Measurements from ENCODE around the gene ST6GAL2.

The ST6GAL2 gene, protein sequence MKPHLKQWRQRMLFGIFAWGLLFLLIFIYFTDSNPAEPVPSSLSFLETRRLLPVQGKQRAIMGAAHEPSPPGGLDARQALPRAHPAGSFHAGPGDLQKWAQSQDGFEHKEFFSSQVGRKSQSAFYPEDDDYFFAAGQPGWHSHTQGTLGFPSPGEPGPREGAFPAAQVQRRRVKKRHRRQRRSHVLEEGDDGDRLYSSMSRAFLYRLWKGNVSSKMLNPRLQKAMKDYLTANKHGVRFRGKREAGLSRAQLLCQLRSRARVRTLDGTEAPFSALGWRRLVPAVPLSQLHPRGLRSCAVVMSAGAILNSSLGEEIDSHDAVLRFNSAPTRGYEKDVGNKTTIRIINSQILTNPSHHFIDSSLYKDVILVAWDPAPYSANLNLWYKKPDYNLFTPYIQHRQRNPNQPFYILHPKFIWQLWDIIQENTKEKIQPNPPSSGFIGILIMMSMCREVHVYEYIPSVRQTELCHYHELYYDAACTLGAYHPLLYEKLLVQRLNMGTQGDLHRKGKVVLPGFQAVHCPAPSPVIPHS

DNA sequence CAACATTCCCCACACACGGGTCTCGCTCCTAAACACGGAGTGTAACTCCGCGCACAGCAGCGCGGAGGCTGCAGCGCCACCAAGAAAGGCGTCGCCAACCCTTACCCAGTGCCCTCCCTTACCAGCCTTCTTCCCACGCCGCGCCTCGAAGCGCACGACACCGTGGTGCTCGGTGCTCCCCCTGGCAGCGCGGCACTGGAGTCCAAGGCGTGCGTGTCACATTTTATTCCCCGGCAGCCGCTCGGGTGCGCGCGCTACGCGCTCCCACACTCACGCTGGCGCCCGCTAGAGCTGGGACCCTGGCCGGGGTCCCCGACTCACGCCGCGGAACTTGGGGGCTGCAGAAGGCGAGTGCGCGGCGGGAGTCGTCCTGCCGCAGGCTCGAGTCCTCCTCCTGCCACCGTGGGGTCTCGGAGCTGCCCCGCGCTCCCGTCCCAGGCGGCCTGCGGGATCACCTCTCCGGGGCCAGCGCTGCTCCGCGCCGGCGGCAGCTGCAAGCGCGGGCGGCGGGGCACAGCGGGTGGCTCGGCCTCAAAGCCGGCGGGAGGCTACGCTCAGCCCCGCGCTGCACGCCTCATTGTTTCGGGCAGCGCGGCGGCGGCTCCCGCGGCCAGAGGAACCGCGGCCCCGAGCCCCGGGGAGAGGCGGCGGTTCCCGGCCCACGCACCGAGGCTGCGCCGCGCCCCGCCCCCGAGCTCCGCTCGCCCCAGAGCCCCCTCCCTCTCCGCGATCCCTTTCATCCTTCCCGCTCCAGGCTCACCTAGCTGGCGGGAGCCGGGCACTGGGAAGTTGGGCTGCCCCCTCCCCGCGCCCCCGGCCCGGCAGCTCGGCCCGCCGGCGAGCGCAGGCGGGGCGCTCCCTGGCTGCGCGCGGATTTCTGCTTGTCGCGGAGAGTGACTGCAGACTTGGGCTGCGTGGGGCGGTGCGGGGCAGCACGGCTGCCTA, at the start of gene ST6GAL2:
Gene ST6GAL2 (minus strand): TSS at position 197 of the 945 bp plus-strand sequence. CDS start 42,190 bp downstream, outside the sequence.
- DNase-seq (ENCODE audit: low spot score), result no peak

DNA sequence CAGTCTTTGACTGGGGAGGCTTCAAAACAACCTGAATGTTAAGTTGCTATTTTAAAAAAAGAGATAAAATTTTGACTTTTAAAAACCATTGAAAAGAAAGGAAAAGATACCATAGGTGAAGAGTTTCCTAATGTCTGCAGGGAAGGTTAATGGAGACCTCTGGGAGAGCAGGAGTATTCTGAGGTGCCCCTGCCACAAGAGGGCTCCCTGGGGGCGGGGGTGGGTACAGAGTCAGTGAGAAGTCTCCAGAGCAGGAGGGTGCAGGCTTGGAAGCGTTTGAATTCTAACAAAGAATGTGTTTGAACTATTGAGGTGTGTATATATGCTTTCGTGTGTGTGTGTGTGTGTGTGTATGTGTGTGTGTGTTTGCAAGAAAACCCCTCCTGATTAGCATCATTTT, 46.7 kb upstream of the ST6GAL2 start:
- no peak for DNase-seq (ENCODE audit: low spot score)

DNA sequence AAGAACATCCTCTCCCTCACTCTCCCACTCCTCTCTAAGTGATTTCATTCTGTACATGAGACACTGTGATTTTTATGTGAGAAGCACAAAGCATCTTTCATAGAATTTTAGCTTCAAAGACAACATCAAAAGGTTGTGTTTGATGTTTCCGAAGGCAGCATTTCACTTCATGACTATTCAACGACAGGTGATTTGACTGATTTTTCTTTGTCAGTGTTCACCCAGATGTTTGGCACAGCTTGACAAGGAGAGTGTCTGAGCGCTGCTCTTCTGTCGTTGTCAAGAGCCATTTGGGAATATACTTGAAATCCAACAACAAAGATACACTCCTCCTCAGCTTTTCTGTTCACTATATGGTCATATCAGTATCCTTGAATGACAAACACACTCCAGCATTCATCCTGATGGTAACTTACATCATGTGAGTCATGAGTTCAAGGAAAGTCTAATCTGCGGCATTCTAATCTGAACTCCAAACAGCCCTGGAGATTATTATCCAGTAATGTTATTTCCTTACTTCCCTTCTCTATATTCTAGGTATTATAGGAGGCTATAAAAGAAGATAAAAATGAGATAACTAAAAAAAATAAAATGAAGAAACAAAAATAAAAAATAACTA, 45.9 kb upstream of the ST6GAL2 start:
- no peak for DNase-seq (ENCODE audit: low spot score)

DNA sequence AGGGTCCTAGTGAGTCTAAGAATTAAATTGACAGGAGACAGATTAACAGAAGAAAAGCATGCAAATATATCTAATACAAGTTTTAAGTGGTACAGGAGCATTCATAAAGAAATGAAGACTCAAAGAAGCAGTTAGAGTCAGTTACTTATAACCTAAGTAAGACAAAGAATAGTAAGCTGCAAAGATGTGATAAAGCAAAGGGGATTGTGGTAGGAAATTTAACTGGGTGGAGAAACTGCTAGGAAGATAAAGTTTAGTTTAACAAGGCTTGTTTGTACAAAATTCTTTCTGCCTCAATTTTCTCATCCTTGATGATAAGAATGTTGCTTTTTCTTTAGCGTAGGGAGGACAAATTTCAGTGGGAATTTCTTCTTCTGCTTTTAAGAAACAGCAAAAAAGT, 35.5 kb upstream of the ST6GAL2 start:
- DNase-seq (ENCODE audit: low spot score), result no peak

DNA sequence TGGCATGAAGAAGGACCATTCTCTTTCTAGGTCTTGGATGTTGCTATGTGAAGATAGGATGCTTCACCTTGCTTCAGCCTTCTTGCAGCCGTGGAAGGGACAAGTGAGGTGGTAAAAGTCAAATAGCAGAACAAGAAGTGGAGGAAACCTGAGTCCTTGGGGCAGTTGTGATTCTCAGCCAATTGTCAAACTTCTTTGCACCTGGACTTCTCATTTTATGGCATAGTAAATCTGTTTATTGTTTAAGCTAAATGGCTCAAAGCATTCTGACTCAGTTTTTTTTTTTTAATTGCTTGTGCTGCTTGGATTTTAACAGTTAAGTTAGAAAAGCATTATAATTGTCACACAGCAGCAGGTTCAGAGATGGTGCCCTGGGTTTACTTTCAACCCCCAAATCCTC, 33.0 kb upstream of the ST6GAL2 start:
- DNase-seq (ENCODE audit: low spot score), result no peak

DNA sequence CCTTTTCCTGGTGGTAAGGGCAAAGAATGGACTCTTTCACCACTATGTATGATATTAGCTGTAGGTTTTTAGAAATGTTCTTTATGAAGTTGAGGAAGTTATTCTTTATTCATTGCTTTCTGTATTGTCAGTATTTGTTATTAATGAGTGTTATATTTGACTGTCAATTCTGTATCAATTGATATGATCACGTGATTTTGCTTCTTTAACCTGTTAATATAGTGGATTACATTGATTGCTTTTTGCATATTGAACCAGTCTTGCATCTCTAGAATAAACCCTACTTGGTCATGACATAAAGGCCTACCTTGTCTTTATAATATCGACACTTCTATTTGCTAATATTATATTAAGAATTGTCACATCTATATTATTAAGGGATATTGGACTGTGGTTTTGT, 18.3 kb upstream of the ST6GAL2 start:
- no peak for DNase-seq (ENCODE audit: low spot score)

DNA sequence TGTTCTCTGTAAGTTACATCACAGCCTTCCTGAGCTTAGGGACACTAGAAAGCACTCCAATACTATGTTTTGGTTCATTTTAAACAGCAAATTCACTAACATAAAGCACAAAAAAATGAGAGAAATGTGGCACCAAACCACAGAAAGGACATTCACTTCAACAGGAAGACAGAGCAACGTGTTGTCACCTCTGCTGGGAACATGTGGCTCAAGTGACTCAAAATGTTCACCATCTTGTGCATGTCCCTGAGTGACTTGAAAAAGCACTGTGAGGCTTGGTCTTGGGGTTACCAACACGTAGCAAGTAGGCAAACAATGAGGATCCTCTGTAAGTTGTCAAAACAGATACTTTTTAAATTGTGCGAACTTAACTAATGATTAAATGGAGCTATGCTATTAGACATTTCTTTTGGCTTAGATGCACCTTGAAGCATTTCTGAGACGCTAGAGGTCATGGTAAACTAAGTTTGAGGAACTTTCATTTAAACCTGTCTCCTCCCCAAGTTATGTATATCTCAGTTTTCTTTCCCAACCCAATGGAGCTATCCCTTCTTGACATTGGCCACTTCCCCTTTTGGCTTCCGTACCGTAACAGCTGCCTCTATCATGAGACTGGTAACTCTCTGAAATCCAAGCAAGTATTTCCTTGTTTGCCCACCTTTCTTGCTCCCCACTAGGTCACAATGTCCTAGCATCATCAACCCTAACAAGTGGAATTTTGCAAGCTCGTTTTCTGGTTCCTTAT, 14.0 kb upstream of the ST6GAL2 start:
- DNase-seq (ENCODE audit: low spot score), result no peak

DNA sequence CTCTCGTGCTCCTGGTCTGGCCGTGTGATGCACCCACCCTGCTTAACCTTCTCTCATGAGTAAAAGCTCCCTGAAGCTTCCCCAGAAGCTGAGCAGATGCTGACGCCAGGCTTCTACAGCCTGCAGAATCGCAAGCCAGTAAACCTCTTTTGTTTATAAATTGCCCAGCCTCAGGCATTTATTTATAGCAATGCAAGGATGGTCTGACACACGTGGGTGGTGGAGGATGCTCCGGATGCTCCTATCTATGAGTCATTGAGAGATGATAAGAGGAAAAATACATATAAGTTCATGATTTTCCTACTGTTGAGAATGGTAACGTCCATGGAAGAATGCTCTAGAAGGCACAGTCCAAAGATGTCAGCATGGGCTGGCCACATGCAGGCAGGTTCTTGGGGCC, 8.6 kb upstream of the ST6GAL2 start:
- no peak for DNase-seq (ENCODE audit: low spot score)

DNA sequence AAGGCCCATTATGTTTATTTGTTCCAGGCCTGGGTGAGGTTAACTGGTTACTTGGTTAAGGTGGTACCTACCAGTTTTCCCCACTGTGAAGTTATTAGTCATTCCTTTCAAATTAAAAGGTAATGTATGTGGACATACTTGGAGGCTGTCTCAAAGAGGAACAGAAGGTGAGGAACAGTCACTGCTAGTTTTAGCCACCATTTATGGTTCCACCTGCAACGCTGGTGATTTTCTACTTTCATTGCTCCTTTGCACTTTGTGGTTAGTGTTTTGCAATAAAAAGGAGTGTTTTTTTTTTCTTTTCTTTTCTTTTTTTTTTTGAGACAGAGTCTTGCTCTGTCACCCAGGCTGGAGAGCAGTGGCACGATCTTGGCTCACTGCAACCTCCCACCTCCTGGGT, 6.1 kb upstream of the ST6GAL2 start:
- no peak for DNase-seq (ENCODE audit: low spot score)

DNA sequence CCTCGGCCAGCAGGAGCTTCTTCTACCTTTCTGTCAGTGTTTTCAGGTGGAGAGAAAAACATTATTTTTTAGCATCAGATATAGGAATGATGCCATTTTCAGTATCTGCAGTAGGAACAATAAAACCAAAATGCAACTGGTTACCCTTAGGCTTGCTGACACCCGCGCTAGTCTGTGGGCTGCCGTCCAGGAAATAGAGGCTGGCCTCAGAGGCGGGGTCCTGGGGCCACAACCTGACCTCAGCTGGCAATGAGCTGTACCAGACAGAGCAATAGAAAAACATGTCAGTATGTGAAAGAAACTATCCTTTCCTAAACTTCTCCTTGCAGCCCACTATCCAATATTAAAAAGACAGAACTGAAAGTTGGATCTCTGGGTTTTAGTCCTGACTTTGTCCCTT, 4.6 kb upstream of the ST6GAL2 start:
- DNase-seq (ENCODE audit: low spot score), result no peak

DNA sequence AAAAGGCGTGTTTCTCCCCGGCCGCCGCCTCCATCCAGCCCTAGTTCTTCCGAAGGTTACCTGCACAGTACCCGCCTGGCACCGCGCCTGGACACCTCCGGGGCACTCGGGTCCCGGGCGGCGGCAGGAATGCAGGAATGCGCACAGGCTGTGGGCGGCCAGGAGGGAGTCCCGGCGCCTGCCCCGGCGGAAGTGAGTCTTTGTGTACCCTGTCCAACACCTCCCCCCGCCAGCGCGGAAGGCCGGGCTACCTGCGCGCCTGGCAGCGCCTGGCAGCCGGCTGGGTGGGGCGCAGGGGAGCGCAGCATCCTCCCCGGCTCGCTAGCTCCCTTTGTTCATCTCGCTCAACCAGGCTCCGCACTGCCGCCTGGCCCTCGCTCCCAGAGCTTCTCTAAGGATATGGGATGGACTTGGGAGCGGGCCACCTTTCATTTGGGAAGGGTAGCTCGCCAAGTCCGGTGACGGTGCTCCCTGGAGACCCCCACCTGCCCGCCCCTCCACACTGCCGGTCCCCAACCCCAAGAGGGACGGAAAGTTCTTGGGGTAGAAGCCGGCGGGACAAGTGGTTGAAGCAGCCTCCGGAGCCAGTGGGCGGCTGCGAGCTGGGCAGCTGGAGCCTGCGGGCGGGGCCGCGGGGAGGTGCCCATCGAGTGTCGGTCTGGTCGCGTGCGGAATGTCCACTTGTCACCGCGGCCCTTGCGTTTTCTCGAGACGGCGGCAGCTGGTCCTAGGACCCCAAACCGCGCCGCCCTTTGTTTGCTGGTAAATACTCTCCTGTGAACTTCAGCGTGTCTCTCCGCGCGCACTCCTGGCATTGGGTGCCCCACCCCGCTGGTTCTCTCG, 1.2 kb upstream of the ST6GAL2 start:
- DNase-seq (ENCODE audit: low spot score), result no peak

DNA sequence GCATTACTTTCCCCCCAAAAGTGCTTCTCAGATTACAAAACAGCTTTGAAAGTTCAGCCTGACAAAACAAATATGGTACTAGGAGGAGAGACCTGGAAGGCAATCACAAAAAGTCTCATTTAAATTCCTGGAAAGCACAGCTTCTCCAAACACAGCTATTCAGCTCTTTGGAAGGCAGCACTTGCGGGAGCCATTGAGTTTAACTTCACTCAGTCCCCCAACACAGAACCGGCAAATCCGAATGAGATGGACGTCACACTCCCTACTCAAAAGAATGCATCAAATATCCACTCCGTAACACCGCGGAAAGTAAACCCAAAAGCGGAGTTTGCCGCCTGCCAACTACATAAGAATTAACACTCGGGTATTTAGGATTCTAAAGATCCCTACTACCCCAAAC, 638 bp downstream of the ST6GAL2 start:
- no peak for DNase-seq (ENCODE audit: low spot score)

DNA sequence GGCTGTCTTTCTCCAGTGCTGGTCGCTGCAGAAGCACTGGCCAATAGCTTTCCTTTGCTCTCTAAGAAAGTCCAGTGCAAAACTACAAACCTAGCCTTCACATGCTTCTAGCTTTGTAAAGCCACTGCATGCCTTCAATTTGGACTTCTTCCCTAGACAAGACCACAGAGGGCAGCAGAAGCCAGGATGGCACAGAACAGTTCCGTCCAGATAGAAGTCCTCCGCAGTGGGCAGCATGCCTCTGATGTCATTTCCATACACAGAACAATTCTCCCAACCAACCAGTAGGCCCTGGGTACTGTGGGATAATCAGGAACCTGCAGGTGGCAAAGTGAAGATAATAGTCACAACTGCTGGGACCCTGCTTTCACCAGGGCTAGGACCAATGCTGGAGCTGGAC, 3.3 kb downstream of the ST6GAL2 start:
- no peak for DNase-seq (ENCODE audit: low spot score)

DNA sequence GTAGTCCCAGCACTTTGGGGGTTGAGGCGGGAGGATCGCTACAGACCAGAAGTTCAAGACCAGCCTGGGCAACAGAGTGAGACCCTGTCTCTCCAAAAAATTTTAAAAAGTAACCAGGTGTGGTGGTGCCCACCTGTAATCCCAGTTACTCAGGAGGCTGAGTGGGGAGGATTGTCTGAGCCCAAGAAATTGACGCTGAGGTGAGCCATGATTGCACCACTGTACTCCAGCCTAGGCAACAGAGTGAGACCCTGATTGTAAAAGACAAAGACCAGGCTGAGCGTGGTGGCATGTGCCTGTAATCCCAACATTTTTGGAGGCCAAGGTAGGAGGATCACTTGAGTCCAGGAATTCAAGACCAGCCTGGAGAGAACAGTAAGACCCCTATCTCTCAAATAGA, 7.8 kb downstream of the ST6GAL2 start:
- no peak for DNase-seq (ENCODE audit: low spot score)

DNA sequence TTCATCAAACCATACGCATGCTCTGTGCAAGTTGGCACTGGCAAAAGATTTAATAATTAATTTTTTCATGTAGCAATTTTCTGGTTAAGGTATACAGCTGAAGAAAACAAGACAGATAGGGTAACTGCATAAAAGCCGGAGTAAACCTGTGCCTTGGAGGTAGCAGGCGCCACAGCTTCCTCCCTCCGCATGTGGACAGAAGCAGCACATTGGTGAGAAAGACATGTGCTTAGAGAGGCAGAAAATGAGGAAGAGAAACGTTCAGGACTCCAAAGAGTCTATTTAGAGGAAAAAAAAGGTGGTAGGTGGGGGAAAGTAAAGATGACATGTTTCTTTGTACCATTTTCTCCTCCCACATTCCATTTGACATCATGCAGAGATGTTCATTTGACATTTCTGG, 9.3 kb downstream of the ST6GAL2 start:
- DNase-seq (ENCODE audit: low spot score), result no peak

DNA sequence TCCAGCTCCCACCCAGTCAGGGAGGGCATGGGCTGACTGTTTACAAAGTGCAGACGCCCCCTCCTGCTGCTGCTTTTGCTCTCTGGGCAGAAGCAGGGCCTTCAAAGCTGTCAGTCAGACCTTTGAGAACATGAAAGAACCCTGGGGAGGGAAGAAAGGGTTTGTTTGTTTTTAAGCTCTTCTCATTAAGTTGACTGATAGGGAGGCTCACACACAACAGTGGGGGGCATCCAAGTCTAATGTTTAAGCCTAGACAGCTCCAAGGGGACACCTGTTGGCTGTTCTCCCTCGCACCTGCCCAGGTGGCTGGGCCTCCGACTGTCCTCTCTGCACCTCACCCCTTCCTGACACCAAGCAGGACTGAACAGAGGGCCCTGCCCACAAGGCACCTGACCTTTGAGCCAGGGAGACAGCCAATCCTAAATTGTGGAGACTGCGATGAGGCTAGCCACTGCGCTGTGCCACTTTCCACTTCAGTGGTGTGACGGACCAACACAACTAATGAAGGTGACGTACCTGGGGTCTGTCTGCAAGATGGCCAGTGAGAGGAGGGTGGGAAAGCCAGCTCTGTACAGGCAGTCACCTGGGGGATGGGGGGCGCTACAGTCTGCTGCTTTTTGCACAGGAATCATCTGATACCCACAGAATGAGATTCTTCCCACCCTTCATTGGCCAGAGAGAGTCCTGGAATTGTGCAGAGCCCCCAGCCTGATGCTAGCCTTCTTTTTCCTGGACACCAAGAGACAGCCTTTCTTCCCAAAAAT, 16.3 kb downstream of the ST6GAL2 start:
- no peak for DNase-seq (ENCODE audit: low spot score)

DNA sequence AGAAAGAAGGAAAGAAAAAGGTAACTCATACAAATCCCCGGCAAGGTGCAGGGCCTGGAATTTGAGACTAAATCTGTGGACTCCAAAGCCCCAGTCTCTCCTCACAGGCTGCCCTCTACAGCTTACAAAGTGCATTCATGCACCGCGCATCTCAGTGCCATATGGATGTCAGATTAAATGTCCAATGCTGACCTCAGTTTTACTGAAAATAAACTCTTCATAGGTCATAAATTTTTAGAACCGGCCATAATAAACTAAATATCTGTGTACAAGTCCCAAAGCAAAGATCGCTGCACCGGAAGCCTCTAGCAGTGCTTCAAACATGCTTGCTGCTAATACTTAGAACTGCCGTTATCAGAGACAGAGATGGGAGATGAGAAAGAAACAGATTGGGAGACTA, 17.7 kb downstream of the ST6GAL2 start:
- no peak for DNase-seq (ENCODE audit: low spot score)

DNA sequence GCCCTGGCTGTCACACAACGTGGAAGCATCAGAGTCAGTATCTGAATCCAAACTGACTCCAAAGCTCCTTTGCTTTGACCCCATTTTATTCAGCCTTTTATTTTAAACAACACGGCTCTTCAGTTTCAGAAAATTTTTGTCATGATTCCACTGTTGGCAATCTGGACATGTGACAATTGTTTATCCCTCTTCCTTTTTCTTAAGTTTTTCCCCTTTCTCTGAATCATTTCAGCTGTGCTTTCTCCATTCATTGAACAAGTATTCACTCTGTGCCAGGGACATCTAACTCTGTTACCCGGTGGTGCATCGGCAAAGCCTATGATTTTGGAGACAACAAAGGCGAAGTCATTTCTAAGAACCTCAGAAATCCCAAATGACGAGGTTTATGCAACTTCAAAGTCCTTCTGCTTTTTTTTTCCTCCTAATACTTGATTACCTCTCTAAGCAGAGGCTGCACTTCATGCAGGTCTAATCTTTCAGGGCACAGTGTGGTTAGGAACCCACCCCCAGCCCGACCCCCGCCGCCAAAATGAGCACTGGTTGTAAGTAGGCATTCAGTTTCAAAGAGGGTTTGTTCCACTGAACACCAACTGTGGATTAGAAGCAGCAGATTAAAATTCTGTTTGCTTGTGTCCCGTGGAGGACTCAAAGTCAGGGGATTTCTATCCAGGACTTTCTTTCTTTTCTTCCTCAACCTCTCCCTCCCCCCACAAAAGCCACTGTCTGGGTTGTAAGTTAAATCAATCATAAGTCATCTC, 18.6 kb downstream of the ST6GAL2 start:
- DNase-seq (ENCODE audit: low spot score), result no peak

DNA sequence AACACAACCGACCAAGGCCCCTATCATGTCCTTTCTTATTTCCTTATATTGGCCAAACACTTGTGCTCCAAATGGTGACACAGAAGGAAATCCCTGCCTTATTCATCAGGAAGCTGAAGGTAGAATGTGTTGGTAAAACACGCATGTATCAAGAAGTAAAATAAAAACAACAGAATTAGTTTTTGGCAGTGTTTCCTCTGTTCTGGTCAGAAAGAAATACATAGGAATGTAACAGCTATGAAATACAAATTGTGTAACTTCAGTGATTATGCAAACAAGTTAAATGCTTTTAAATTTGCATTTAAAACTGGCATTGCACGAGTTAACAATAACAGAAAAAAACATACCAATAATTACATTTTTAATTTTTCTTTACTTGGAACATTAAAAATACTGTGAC, 19.3 kb downstream of the ST6GAL2 start:
- DNase-seq (ENCODE audit: low spot score), result no peak

Data from hematopoietic multipotent progenitor cell treated with erythropoietin and hydrocortisone succinate and interleukin-3 and kit ligand, for 15 days (in vitro differentiated cells).